Panc1 (cell line): Measurements from ENCODE around the gene MS4A15.

ENCODE experiments used
- POLR2AphosphoS5 ChIP-seq: IDR thresholded peaks from 2 replicates; pipeline ENCODE4 v1.6.1; 2012; ENCODE audit warnings: mild to moderate bottlenecking, low read depth, low read length, moderate library complexity
- SIN3A ChIP-seq: IDR thresholded peaks from 2 replicates; pipeline ENCODE4 v1.6.1; 2012; ENCODE audit warnings: low read depth, mild to moderate bottlenecking, low read length, moderate library complexity, borderline replicate concordance; ENCODE audit not compliant: insufficient read depth
- TCF7L2 ChIP-seq: IDR thresholded peaks from 2 replicates; pipeline ENCODE4 v1.6.1; 2011; ENCODE audit warnings: mild to moderate bottlenecking, low read depth, low read length, inconsistent platforms
- TF ChIP-seq, protein P1 (sequence below): fragments of 450-650 bp; IDR thresholded peaks from 2 replicates; pipeline ENCODE4 v1.5.1; 2017; ENCODE audit warnings: mild to moderate bottlenecking
- TF ChIP-seq, protein P2 (sequence below), 2 experiments: IDR thresholded peaks; 2 replicates each; pipeline ENCODE4 v1.6.1; 2011 to 2012; ENCODE audit warnings: low read depth in 2 of 2, control low read depth in 1 of 2, low read length in 1 of 2, mild to moderate bottlenecking in 1 of 2, moderate library complexity in 1 of 2; ENCODE audit not compliant: insufficient read depth in 1 of 2

DNA sequence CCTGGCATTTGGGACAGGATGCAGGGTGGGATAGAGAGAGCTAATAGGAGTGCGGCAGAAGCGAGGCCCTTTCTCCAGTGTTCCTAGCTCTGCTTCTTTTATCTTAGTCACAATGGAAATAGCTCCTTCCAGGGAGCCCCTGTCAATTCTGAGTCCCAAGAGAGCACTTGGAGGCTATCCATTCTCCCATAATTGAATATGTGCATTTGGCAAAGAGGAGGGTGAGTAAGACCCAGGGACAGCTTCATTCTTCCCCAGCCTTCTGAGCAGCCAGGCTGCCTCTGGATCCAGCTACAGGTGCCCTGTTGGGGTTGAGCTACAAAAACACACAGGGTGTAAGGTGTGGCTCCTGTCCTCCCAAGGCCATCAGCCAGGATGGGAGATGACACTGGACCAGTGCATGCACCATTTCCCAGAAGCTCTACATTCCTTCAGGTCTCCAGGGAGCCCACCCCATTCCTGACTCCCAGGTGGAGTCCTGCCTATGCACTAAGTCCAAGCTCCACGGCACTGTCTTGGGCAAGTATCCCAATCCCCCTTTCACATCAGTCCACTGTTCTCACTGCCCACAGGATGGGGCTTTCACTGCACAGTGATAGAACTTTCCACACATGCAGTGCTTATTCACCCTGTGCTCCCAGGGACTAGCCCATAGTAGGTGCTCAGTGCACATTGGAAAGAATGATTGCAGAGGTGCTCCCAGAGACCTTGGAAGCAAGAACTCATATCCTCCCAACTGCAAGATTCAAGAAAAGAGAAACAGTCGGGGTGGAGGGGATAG lies 34.7 kb downstream of the MS4A15 start:
- TF ChIP-seq, protein P1, sequence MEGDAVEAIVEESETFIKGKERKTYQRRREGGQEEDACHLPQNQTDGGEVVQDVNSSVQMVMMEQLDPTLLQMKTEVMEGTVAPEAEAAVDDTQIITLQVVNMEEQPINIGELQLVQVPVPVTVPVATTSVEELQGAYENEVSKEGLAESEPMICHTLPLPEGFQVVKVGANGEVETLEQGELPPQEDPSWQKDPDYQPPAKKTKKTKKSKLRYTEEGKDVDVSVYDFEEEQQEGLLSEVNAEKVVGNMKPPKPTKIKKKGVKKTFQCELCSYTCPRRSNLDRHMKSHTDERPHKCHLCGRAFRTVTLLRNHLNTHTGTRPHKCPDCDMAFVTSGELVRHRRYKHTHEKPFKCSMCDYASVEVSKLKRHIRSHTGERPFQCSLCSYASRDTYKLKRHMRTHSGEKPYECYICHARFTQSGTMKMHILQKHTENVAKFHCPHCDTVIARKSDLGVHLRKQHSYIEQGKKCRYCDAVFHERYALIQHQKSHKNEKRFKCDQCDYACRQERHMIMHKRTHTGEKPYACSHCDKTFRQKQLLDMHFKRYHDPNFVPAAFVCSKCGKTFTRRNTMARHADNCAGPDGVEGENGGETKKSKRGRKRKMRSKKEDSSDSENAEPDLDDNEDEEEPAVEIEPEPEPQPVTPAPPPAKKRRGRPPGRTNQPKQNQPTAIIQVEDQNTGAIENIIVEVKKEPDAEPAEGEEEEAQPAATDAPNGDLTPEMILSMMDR: no peak
- TF ChIP-seq, protein P2, sequence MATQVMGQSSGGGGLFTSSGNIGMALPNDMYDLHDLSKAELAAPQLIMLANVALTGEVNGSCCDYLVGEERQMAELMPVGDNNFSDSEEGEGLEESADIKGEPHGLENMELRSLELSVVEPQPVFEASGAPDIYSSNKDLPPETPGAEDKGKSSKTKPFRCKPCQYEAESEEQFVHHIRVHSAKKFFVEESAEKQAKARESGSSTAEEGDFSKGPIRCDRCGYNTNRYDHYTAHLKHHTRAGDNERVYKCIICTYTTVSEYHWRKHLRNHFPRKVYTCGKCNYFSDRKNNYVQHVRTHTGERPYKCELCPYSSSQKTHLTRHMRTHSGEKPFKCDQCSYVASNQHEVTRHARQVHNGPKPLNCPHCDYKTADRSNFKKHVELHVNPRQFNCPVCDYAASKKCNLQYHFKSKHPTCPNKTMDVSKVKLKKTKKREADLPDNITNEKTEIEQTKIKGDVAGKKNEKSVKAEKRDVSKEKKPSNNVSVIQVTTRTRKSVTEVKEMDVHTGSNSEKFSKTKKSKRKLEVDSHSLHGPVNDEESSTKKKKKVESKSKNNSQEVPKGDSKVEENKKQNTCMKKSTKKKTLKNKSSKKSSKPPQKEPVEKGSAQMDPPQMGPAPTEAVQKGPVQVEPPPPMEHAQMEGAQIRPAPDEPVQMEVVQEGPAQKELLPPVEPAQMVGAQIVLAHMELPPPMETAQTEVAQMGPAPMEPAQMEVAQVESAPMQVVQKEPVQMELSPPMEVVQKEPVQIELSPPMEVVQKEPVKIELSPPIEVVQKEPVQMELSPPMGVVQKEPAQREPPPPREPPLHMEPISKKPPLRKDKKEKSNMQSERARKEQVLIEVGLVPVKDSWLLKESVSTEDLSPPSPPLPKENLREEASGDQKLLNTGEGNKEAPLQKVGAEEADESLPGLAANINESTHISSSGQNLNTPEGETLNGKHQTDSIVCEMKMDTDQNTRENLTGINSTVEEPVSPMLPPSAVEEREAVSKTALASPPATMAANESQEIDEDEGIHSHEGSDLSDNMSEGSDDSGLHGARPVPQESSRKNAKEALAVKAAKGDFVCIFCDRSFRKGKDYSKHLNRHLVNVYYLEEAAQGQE (IDR thresholded peaks at IDR 0.05; ENCODE audit: insufficient read depth in 1 of 2, low read depth in 2 of 2, low read length in 1 of 2): no peak
- no peak for TF ChIP-seq TCF7L2
- no peak for TF ChIP-seq POLR2AphosphoS5
- no peak for TF ChIP-seq SIN3A
